Trophoblast cell (in vitro differentiated cells and primary cell): ENCODE measurements around the gene NOTCH4. TPM values are rescaled to one million over a fixed set of nuclear protein-coding genes. Genes with fewer than 3 reads are reported as not detected.
"Not testable (repeated sequence)": the region's sequence is repeated elsewhere in the genome, so short reads cannot be mapped to it uniquely, and the experiment has no call there.

ENCODE experiments used
- DNase-seq, 2 donors: peaks; one replicate each; pipeline ENCODE4 v3.0.0-alpha.2; 2016
- H2AFZ ChIP-seq: 2 replicates; pipeline ENCODE4 v1.6.1; 2013; ENCODE audit warnings: low read length, moderate library complexity, mild to moderate bottlenecking; ENCODE audit not compliant: insufficient read depth, poor library complexity
- H2AK5ac ChIP-seq: 2 replicates; pipeline ENCODE4 v1.6.1; 2013; ENCODE audit warnings: mild to moderate bottlenecking, low read length
- H2BK120ac ChIP-seq: 2 replicates; pipeline ENCODE4 v1.6.1; 2013; ENCODE audit warnings: low read length, mild to moderate bottlenecking, moderate library complexity; ENCODE audit not compliant: insufficient read depth, poor library complexity
- H2BK12ac ChIP-seq: 2 replicates; pipeline ENCODE4 v1.6.1; 2013; ENCODE audit warnings: mild to moderate bottlenecking, low read length, moderate library complexity
- H2BK5ac ChIP-seq: 2 replicates; pipeline ENCODE4 v1.6.1; 2013; ENCODE audit warnings: low read length, low read depth, moderate library complexity, mild to moderate bottlenecking; ENCODE audit not compliant: poor library complexity
- H3K14ac ChIP-seq: 2 replicates; pipeline ENCODE4 v1.6.1; 2013; ENCODE audit warnings: mild to moderate bottlenecking, low read length
- H3K18ac ChIP-seq: 2 replicates; pipeline ENCODE4 v1.6.1; 2013; ENCODE audit warnings: mild to moderate bottlenecking, low read length
- H3K23ac ChIP-seq: 2 replicates; pipeline ENCODE4 v1.6.1; 2013; ENCODE audit warnings: low read length
- H3K27ac ChIP-seq: 2 replicates; pipeline ENCODE4 v1.5.1; 2013; ENCODE audit warnings: low read depth, mild to moderate bottlenecking, inconsistent platforms, low read length, moderate library complexity
- H3K27me3 ChIP-seq: 2 replicates; pipeline ENCODE4 v1.6.1; 2013; ENCODE audit warnings: inconsistent platforms, mild to moderate bottlenecking, low read length, moderate library complexity; ENCODE audit not compliant: insufficient read depth
- H3K36me3 ChIP-seq, 2 experiments: 1 replicate in 1 of 2; 2 replicates in 1 of 2; pipeline ENCODE4 v1.6.1; 2013; ENCODE audit warnings: low read length in 2 of 2, mild to moderate bottlenecking in 2 of 2, moderate library complexity in 1 of 2; ENCODE audit not compliant: insufficient read depth in 2 of 2, control insufficient read depth in 1 of 2
- H3K4ac ChIP-seq: 2 replicates; pipeline ENCODE4 v1.6.1; 2013; ENCODE audit warnings: low read depth, mild to moderate bottlenecking, low read length, moderate library complexity
- H3K4me1 ChIP-seq, 2 experiments: 1 replicate in 1 of 2; 2 replicates in 1 of 2; pipeline ENCODE4 v1.6.1; 2013; ENCODE audit warnings: low read length in 2 of 2, mild to moderate bottlenecking in 2 of 2, moderate library complexity in 1 of 2; ENCODE audit not compliant: insufficient read depth in 2 of 2, control insufficient read depth in 1 of 2
- H3K4me2 ChIP-seq: 2 replicates; pipeline ENCODE4 v1.6.1; 2013; ENCODE audit warnings: inconsistent platforms, mild to moderate bottlenecking, low read length, moderate library complexity
- H3K4me3 ChIP-seq: 2 replicates; pipeline ENCODE4 v1.5.1; 2013; ENCODE audit warnings: mild to moderate bottlenecking, low read depth, low read length, inconsistent platforms
- H3K79me1 ChIP-seq: one replicate; pipeline ENCODE4 v1.6.1; 2013; ENCODE audit warnings: low read length
- H3K79me2 ChIP-seq: 2 replicates; pipeline ENCODE4 v1.6.1; 2013; ENCODE audit warnings: low read length, mild to moderate bottlenecking; ENCODE audit not compliant: control insufficient read depth, insufficient read depth, poor library complexity
- H3K9ac ChIP-seq: 2 replicates; pipeline ENCODE4 v1.6.1; 2013; ENCODE audit warnings: mild to moderate bottlenecking, low read length
- H3K9me3 ChIP-seq: 2 replicates; pipeline ENCODE4 v1.6.1; 2013; ENCODE audit warnings: low read depth, mild to moderate bottlenecking, control low read depth, inconsistent platforms, low read length; ENCODE audit not compliant: insufficient read depth
- H4K12ac ChIP-seq: 2 replicates; pipeline ENCODE4 v1.6.1; 2013; ENCODE audit warnings: low read depth, mild to moderate bottlenecking, low read length, moderate library complexity
- H4K8ac ChIP-seq: 2 replicates; pipeline ENCODE4 v1.6.1; 2013; ENCODE audit warnings: low read depth, mild to moderate bottlenecking, low read length, moderate library complexity
- H4K91ac ChIP-seq: one replicate; pipeline ENCODE4 v1.6.1; 2013; ENCODE audit warnings: low read depth, mild to moderate bottlenecking, low read length, moderate library complexity
- WGBS: extraction: QIAGEN DNeasy Blood & Tissue Kit; methylation state at CpG from one replicate; pipeline ENCODE4 v1.1.7; 2013; ENCODE audit warnings: missing lambda C conversion rate; ENCODE audit not compliant: insufficient read length, insufficient coverage; ENCODE audit errors: extremely low coverage; 5-methylcytosine and 5-hydroxymethylcytosine counted together
- polyA plus RNA-seq: library from polyadenylated mRNA; stranded (reverse); fragments of 200-250 nt; gene quantifications from 2 replicates; pipeline ENCODE4 v1.2.3, GENCODE V29; 2013

NOTCH4 gene
- polyA plus RNA-seq, result 0.57 and 0.60 TPM in 2 replicates

GRCh38 chr6:32223258-32224235 lies at the start of gene NOTCH4:
Gene NOTCH4, minus strand, starts transcription at chr6:32224067. Its CDS starts 139 bp downstream, at chr6:32223928.
- Histone ChIP-seq H3K9me3 (peaks cover 2% of the 10 kb centered on the region), H3K79me2 (no peaks in the 10 kb centered on the region), H2BK5ac (no peak within 1 kb of the TSS), H4K91ac (no peak within 1 kb of the TSS), H3K14ac (no peak within 1 kb of the TSS), H3K4ac (no peak within 1 kb of the TSS), H3K9ac (no peak within 1 kb of the TSS), H2BK12ac (no peak within 1 kb of the TSS), H3K27me3 (no peaks in the 10 kb centered on the region), H2AFZ (no peak within 1 kb of the TSS), H3K27ac (no peak within 1 kb of the TSS), H3K4me1 (no peaks in the 10 kb centered on the region), H2BK120ac (no peak within 1 kb of the TSS), H2AK5ac (no peak within 1 kb of the TSS), H3K79me1 (no peaks in the 10 kb centered on the region), H4K12ac (no peak within 1 kb of the TSS), H3K4me3 (no peak within 1 kb of the TSS), H3K23ac (no peak within 1 kb of the TSS), H3K18ac (no peak within 1 kb of the TSS), H4K8ac (no peak within 1 kb of the TSS), H3K36me3 (no peaks in the 10 kb centered on the region), H3K4me2 (no peak within 1 kb of the TSS)
- no CpG with 5 or more reads among the region's 20 CpGs for WGBS
- DNase-seq, result no peak

DNA sequence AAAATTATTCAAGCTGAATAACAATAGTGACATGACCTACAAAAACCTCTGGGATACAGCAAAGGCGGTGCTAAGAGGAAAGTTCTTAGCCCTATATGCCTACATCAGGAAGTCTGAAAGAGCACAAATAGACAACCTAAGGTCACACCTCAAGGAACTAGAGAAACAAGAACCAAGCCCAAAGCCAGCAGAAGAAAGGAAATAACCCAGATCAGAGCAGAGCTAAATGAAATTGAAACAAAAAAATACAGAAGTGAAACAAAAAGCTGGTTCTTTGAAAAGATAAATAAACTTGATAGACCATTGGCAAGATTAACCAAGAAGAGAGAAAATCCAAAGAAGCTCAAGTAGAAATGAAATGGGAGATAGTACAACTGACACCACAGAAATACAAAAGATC lies 47.6 kb upstream of the NOTCH4 start:
- Histone ChIP-seq H3K4ac (no peak overlapping the region), H2AFZ (no peak overlapping the region), H2BK120ac (no peak overlapping the region), H3K23ac (no peak overlapping the region), H3K18ac (no peak overlapping the region), H2AK5ac (no peak overlapping the region), H3K14ac (no peak overlapping the region), H4K12ac (no peak overlapping the region), H3K36me3 (no peaks in the 10 kb centered on the region), H4K91ac (no peak overlapping the region), H3K79me1 (no peaks in the 10 kb centered on the region), H2BK5ac (no peak overlapping the region), H3K4me1 (no peaks in the 10 kb centered on the region), H3K9ac (no peak overlapping the region), H3K27me3 (no peaks in the 10 kb centered on the region), H3K4me2 (no peak overlapping the region), H3K9me3 (no peaks in the 10 kb centered on the region), H3K27ac (no peak overlapping the region), H4K8ac (no peak overlapping the region), H2BK12ac (no peak overlapping the region), H3K79me2 (no peaks in the 10 kb centered on the region), H3K4me3 (no peak overlapping the region)
- WGBS, result no CpG with 5 or more reads among the region's 1 CpG
- no peak for DNase-seq

GRCh38 chr6:32268459-32268858 lies 44.6 kb upstream of the NOTCH4 start:
- H2AFZ ChIP-seq, H3K36me3 ChIP-seq, H3K4me1 ChIP-seq, H3K4me2 ChIP-seq, H3K79me2 ChIP-seq, H2BK5ac ChIP-seq, H2AK5ac ChIP-seq, H3K14ac ChIP-seq, H4K12ac ChIP-seq, H3K4ac ChIP-seq, H3K9me3 ChIP-seq, H3K27me3 ChIP-seq, H2BK120ac ChIP-seq, H4K8ac ChIP-seq, H3K27ac ChIP-seq, H3K9ac ChIP-seq, DNase-seq, H2BK12ac ChIP-seq, H3K18ac ChIP-seq, H4K91ac ChIP-seq, H3K23ac ChIP-seq, H3K4me3 ChIP-seq, H3K79me1 ChIP-seq: not testable (repeated sequence)
- no CpG with 5 or more reads among the region's 3 CpGs for WGBS

- no peaks in the 10 kb centered on the region for H3K4me1 ChIP-seq
- H3K9ac ChIP-seq, result no peak overlapping the region
Measured at GRCh38 chr6:32267035-32267434, 43.2 kb upstream of the NOTCH4 start.

More at GRCh38 chr6:32267035-32267434, 43.2 kb upstream of the NOTCH4 start:
- H4K91ac ChIP-seq, result no peak overlapping the region
- no peaks in the 10 kb centered on the region for H3K27me3 ChIP-seq
- no peak overlapping the region for H4K8ac ChIP-seq
- H3K27ac ChIP-seq, result no peak overlapping the region
- no peak overlapping the region for H2BK120ac ChIP-seq
- no peak overlapping the region for H4K12ac ChIP-seq
- H3K4ac ChIP-seq, result no peak overlapping the region
- no peak overlapping the region for H3K23ac ChIP-seq
- H3K79me1 ChIP-seq, result no peaks in the 10 kb centered on the region
- no peak overlapping the region for H3K18ac ChIP-seq
- H3K9me3 ChIP-seq, result no peaks in the 10 kb centered on the region
- no peak overlapping the region for H2BK5ac ChIP-seq
- no peak overlapping the region for H2BK12ac ChIP-seq
- no peak overlapping the region for H3K4me2 ChIP-seq
- DNase-seq, result no peak
- H2AFZ ChIP-seq, result no peak overlapping the region
- no peak overlapping the region for H3K14ac ChIP-seq
- no peak overlapping the region for H2AK5ac ChIP-seq
- no peaks in the 10 kb centered on the region for H3K79me2 ChIP-seq
- H3K4me3 ChIP-seq, result no peak overlapping the region
- no peaks in the 10 kb centered on the region for H3K36me3 ChIP-seq
